K562 (cell line): Measurements from ENCODE around the gene SDR9C7.

Source experiments
- CHD1 ChIP-seq: fragments of 200-600 bp; sonication (generic); IDR thresholded peaks from one replicate; pipeline ENCODE4 v1.6.1; 2012; ENCODE audit warnings: mild to moderate bottlenecking, moderate library complexity, low read length, inconsistent platforms
- CHD2 ChIP-seq: IDR thresholded peaks from 2 replicates; pipeline ENCODE4 v1.6.1; 2011; ENCODE audit warnings: low read depth, low read length
- EZH2 ChIP-seq: IDR thresholded peaks from 2 replicates; pipeline ENCODE4 v1.6.1; 2012; ENCODE audit warnings: low read depth, mild to moderate bottlenecking, inconsistent platforms, low read length, borderline replicate concordance
- JUN ChIP-seq, 2 experiments: sonication (generic) in 1 of 2; formaldehyde crosslinking in 1 of 2; IDR thresholded peaks; 2 replicates each; pipeline versions ENCODE4 v1.6.1 to v1.8.0; 2012 to 2022; ENCODE audit warnings: borderline replicate concordance in 2 of 2, mild to moderate bottlenecking in 2 of 2, improper control_type of control experiment in 1 of 2, low read depth in 1 of 2, low read length in 1 of 2, missing genetic modification reagents in 1 of 2
- POLR2AphosphoS5 ChIP-seq: IDR thresholded peaks from 2 replicates; pipeline ENCODE4 v1.6.1; 2011; ENCODE audit warnings: mild to moderate bottlenecking, low read depth, low read length, moderate library complexity; ENCODE audit not compliant: control insufficient read depth, insufficient read depth
- SIX5 ChIP-seq, 2 experiments: IDR thresholded peaks; 2 replicates each; pipeline ENCODE4 v1.6.1; 2011; ENCODE audit warnings: low read length in 2 of 2, borderline replicate concordance in 1 of 2, low read depth in 1 of 2, mild to moderate bottlenecking in 1 of 2, moderate library complexity in 1 of 2; ENCODE audit not compliant: insufficient read depth in 1 of 2
- ZBTB1 ChIP-seq: sonication (generic); formaldehyde crosslinking; IDR thresholded peaks from 2 replicates; pipeline ENCODE4 v1.8.1; 2023; ENCODE audit warnings: missing genetic modification reagents, low read depth, mild to moderate bottlenecking, borderline replicate concordance

- TF ChIP-seq POLR2AphosphoS5 (no peak), JUN (IDR thresholded peaks at IDR 0.05; ENCODE audit: borderline replicate concordance, low read depth, low read length) (no peak), JUN (CRISPR knock-in tag; IDR thresholded peaks at IDR 0.05; ENCODE audit: borderline replicate concordance) (no peak), ZBTB1 (CRISPR knock-in tag) (no peak), CHD1 (no peak), EZH2 (no peak), SIX5 (IDR thresholded peaks at IDR 0.05; ENCODE audit: borderline replicate concordance in 1 of 2, insufficient read depth in 1 of 2, low read depth in 1 of 2, low read length in 2 of 2) (no peak), CHD2 (no peak)
Measured at GRCh38 chr12:56927281-56927680, 6.9 kb downstream of the SDR9C7 start.
